BE2C (cell line): Measurements from ENCODE around the gene FBXO41.

Source experiments
- DNase-seq: peaks from one replicate; pipeline ENCODE4 v3.0.0-alpha.2; 2020
- H3K27me3 ChIP-seq: fragments of 250-450 bp; sonication (Bioruptor Pico); 2 replicates; pipeline ENCODE4 v1.5.1; 2020; ENCODE audit warnings: mild to moderate bottlenecking
- H3K36me3 ChIP-seq: fragments of 250-450 bp; sonication (Bioruptor Pico); 2 replicates; pipeline ENCODE4 v1.5.1; 2020; ENCODE audit warnings: mild to moderate bottlenecking
- H3K4me1 ChIP-seq: fragments of 250-450 bp; sonication (Bioruptor Pico); 2 replicates; pipeline ENCODE4 v1.5.1; 2020
- H3K4me3 ChIP-seq: 2 replicates; pipeline ENCODE4 v1.5.1; 2011; ENCODE audit warnings: low read depth, low read length
- H3K9me3 ChIP-seq: fragments of 250-450 bp; sonication (Bioruptor Pico); 2 replicates; pipeline ENCODE4 v1.5.1; 2020
- CTCF ChIP-seq: IDR thresholded peaks from 2 replicates; pipeline ENCODE4 v1.5.1; 2012; ENCODE audit warnings: mild to moderate bottlenecking, low read depth, low read length

The FBXO41 gene

GRCh38 chr2:73269686-73270465, 14.4 kb downstream of the FBXO41 start:
- H3K36me3 ChIP-seq = no peaks in the 10 kb centered on the region
- TF ChIP-seq CTCF = no peak
- DNase-seq = no peak
- no peaks in the 10 kb centered on the region for H3K9me3 ChIP-seq
- H3K27me3 ChIP-seq = no peaks in the 10 kb centered on the region
- H3K4me1 ChIP-seq = no peaks in the 10 kb centered on the region
- H3K4me3 ChIP-seq = no peak overlapping the region

GRCh38 chr2:73268830-73269685, 15.2 kb downstream of the FBXO41 start:
- no peak for DNase-seq
- H3K9me3 ChIP-seq = no peaks in the 10 kb centered on the region
- H3K4me3 ChIP-seq = no peak overlapping the region
- H3K36me3 ChIP-seq = no peaks in the 10 kb centered on the region
- TF ChIP-seq CTCF = no peak
- no peaks in the 10 kb centered on the region for H3K4me1 ChIP-seq
- H3K27me3 ChIP-seq = no peaks in the 10 kb centered on the region

- Histone ChIP-seq H3K4me1 (no peaks in the 10 kb centered on the region), H3K36me3 (no peaks in the 10 kb centered on the region), H3K9me3 (no peaks in the 10 kb centered on the region), H3K27me3 (no peaks in the 10 kb centered on the region), H3K4me3 (no peak overlapping the region)
- TF ChIP-seq CTCF = no peak
- no peak for DNase-seq
Observed at GRCh38 chr2:73268366-73268829, 15.9 kb downstream of the FBXO41 start.

GRCh38 chr2:73267008-73267407, 17.3 kb downstream of the FBXO41 start:
- Histone ChIP-seq H3K9me3 (no peaks in the 10 kb centered on the region), H3K4me3 (no peak overlapping the region), H3K36me3 (no peaks in the 10 kb centered on the region), H3K4me1 (no peaks in the 10 kb centered on the region), H3K27me3 (no peaks in the 10 kb centered on the region)
- no peak for DNase-seq
- TF ChIP-seq CTCF = no peak

DNA sequence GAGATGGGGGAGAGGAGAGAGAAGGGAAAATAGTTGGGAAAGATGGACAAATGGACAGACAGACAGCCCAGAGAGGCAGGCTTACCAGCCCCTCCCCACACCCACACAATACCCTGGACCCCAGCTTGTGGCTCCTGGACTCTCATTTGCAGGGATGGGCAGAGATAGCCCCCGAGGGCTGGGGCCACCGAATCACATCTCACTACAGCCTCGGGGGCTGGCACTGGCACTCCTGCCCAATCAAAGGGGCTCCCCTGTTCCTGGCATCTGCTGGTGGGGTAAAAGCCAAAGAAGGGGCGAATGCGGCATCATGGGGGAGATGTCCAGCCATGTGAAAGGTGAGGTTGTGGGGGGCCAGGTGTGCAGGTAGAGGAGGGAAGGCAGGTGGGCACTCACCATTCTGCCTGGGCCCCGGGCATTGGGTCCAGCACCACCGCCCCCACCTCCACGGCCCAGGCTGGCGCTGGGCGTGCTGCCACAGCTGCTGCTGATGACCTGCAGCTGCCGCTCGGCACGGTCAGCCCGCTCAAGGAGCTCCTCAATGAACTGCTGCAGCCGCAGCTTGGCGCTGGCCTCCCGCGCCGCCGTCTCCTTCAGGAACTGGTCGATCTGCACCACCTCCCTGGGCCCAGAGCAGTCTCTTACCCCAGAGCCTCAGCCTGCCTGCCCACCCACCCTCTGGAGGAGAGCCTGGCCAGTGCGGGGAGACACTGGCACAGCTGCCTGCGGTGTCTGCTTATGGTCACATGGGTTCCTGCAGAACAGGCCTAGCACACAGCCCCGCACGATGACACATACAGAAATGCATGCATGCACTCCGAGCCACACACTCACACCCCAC, 18.0 kb downstream of the FBXO41 start:
- H3K4me1 ChIP-seq = no peaks in the 10 kb centered on the region
- H3K9me3 ChIP-seq = no peaks in the 10 kb centered on the region
- DNase-seq = peak; percentile 40
- no peak for TF ChIP-seq CTCF
- no peaks in the 10 kb centered on the region for H3K36me3 ChIP-seq
- H3K4me3 ChIP-seq = no peak overlapping the region
- no peaks in the 10 kb centered on the region for H3K27me3 ChIP-seq
